GM21723 (cell line): ENCODE results near the gene DCBLD2.

ENCODE experiments used
- ATAC-seq: cut with Tn5 transposase; IDR thresholded peaks from one replicate; pipeline ENCODE4 v1.9.1; 2021; ENCODE audit warnings: mild to moderate bottlenecking, moderate library complexity; ENCODE audit not compliant: unreplicated experiment

Gene DCBLD2

DNA sequence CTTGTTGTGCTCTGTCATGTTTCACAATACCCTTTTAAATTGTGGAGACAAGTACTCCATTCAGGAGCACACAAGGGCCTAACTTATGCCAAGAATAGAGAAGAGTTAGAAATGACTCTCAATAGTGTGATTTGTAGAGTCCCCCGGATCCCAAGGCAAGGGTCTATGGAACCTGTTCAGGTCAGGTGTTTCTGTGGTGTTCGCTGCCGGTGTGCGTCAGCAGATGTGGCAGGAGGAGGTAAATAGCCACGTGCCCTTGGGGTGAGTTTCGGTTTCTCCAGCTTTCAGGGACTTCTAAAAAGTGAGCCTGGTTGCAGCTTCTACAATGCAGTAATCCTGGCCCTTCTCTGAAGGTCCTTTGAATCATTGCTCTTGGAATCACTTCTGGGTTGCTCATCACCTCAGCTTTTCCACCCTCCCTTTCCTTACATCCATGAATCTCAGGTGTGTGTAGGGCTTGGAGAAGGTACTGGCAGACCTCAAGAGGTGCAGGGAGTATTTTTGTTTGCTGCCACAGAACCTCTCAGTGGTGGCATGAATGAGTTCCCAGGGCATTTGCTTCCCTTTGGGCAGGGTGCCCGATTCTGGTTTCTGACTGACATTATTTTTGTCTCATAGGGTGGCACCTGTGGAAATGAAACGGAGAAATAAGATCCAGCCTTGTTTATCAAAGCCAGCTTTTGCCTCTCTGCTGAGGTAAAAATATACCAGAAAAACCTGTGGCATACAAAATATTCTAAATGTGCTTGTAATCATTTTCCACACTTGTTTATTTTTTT is 131.0 kb downstream of the DCBLD2 start:
- ATAC-seq: peak; percentile 70

DNA sequence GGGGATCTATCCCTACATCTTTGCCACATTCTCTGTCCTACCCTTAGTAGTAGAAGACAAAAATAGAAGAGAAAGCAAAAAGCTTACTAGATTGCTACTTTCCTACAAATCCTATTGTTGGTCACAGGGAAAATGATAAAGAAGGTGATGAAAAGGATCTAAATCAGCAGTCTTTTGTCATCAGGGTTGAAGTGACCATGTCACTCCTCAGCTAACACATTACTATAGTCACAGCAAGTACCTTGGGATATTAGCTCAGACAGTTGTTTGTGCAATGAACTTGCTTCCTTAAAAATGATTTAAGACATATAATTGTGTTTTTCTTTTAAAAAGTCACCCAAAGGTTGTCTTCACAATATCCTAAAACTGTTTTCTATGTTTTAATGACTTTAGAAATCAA is 132.0 kb downstream of the DCBLD2 start:
- ATAC-seq: no peak

DNA sequence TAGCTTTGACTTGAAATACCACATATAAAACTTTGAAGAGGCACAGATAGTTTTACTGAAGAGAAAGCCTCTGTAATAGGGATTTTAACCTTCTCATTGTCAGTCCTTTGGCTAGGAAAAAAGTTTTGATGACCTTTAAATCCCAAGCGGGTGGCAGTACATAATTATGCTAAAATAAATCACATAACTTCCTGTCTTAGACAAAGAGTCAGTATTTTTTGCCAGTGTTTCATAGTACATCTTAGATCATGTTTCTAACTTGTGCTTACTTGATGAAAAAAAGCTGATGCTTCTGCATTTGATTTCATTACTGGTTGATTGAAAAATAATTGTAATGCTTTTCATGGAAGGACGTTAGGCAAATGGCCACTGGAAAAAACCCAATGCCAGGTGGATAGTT is 132.5 kb downstream of the DCBLD2 start:
- ATAC-seq: no peak

DNA sequence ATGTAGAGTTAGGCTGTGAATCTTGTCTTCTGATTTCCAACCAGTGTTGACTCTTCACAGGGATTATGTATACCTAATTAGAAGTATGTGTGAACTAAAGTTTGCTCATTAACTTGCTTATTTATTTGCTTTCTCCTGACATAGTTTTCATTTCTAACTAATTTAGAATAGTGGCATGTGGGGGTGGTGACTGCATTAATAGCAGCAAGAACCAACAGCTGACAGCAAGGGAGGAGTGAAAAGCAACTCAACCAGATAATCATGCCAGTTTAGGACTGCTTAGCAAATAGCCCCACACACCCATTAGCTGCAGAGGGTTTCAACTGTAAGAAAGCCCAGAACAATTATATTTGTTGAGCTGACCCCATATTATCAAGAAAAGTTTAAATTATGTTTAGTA is 134.6 kb downstream of the DCBLD2 start:
- no peak for ATAC-seq

DNA sequence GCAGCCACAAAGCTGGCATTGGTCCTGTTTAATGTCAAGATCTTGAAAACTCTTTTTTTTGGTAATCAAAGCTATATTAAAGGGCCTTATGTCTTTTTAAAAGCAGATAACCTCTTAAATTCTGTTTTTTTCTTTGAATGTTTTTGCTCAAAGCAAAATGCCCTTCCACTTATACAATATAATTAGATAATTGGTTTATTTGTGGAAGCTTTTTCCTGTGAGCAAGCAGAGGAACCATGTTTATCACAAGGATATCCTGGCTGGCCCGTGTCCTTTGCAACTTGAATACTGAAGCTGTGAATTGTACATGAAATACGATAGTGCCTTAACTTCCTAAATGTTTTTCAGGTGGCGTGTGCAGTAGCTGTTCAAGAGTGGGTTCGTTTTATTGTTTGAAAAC is 135.8 kb downstream of the DCBLD2 start:
- ATAC-seq: no peak

DNA sequence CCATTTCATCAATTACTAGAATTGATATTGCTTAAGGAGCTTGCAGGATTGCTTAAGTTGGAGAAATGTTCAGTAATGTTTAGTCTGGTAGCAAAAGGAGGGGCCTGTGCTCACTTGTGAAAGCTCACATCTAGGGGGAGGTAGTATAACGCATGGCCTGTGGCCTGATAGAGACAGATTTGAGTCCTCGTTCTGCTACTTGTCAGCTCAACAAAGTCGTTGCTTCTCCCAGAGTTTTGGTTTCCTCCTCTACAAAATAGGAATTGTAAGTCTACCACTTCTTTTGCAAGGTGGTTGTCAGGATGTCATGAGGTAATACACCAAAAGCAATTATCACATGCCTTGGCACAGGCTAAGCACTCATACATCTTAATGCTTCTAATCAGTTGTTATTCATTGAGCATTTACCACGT is 137.0 kb downstream of the DCBLD2 start:
- ATAC-seq: no peak

DNA sequence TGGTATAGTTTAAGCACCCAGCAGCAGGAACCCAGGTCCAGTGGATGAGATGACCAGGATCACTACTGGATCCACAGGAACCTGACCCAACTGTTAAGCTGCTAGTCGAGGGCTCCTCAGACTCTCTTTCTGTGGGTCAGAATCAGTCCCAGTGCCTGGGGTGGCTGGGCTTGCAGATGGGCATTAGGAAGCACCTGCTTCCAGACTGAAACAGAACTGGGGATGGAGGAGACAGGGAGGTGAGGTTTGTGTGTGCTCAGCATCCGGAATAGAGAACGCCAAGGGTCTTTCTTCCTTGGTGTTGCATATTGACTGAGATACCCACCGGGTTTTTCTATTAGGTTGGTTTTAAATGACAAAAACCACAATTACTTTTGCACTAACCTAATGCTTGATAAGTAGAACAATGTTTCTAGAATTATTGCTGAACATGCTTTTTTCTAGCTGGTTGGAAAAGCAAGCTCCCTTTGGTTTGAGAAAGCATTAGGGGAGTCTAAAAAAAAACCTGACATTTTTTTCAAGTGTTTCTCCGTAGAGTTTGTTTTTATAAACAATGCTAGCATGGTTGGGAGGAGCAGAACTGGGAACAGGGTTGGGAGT is 137.6 kb downstream of the DCBLD2 start:
- no peak for ATAC-seq

DNA sequence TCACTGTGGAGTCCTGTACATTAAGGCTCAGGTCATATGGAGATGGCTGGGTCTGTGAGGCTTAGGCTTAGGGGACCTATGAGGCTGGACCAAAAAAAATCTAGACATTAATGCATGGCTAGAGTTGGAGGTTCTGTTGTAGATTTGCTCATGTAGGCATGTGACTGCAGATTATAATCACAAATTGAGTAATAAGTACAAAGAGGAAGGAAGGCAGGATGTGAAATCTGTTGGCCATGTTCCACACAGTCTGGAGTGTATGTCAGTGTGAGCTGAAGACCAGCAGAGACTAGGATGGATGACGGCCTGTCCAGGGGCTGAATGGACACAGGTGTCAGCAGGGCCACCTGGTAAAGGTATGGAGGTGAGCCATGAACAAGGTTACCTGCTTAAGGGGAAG is 138.4 kb downstream of the DCBLD2 start, which contains the start of gene ST3GAL6:
ST3GAL6 (plus strand) TSS at position 265 of the 400 bp plus-strand sequence. CDS start 5,101 bp downstream, outside the sequence.
- ATAC-seq: peak; percentile 50

DNA sequence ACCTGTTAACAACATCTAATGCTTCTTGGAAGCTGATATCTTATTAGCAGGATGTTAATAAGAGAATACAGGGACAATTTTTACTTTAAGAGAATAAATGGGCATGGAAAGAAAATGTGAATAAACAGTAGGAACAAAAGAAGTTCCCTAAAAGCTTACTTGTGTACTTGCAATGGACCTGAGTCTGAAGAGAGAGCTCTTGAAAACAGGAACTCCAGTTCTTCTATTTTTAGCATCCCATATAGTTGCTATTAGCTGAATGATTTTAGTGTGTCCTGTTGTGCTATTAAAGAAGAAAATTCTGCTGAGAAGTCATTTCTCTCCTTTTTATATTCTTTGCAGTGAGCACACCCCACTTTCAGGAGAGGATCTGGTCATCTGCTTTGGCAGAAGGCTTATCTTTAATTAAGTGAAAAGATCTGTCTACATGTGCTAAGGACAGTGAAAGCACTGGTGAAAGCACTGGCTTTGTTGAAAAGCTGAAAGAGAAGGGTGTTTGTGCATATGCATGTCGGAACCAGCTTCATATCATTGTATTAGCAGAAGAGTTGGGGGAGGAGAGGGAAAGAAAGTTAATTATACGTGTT is 139.8 kb downstream of the DCBLD2 start:
- ATAC-seq: no peak

DNA sequence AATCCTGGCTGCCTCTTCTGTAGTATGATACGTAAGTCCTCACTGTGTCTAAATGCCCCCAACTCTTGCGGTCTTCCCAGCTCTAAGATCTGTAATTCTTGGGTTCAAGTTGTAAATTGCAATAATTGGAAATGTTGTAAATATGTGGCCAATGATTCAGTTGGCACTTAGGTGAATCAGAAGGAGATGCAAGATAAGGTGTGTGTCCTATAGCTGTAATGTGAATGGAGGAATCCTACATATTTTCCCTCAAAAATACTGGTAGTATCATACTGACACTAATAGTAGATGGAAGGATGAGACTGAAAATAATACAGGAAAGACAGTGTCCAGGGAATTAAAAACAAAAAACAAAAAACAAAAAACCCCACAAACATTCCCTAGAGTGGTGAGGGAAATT is 141.9 kb downstream of the DCBLD2 start:
- no peak for ATAC-seq

DNA sequence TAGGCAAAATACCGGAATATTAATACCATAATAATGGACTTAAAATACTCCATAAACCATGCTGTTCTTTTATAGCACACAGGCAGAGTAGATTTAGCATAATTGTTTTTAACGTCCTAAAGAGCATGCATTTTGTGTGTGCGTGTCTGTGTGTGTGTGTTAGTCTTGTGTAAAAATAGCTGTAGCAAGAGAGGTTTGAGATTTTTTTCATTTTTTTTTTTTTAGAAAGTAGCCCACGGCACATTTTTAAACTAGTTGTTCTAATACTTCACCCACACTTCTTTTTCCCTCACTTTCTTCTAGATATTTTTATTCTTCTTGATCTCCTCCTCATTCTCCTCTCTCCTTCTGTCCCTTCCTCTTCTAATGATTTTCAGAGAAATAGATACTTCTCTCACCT is 145.9 kb downstream of the DCBLD2 start:
- no peak for ATAC-seq

DNA sequence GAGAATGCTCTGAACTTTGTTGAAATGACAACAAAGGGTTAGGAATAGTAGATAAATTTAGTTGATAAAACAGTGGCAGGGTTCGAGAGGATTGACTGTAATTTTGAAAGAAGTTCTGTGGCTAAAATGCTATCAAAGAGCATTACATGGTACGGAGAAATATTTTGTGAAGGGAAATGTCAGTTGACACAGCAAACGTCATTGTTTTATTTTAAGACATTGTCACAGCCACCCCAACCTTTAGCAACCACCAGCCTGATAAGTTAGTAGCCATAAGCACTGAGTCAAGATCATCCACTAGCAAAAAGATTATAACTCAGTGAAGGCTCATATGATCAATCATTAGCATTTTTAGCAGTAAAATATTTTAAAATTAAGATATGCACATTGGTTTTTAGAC is 147.0 kb downstream of the DCBLD2 start:
- no peak for ATAC-seq

DNA sequence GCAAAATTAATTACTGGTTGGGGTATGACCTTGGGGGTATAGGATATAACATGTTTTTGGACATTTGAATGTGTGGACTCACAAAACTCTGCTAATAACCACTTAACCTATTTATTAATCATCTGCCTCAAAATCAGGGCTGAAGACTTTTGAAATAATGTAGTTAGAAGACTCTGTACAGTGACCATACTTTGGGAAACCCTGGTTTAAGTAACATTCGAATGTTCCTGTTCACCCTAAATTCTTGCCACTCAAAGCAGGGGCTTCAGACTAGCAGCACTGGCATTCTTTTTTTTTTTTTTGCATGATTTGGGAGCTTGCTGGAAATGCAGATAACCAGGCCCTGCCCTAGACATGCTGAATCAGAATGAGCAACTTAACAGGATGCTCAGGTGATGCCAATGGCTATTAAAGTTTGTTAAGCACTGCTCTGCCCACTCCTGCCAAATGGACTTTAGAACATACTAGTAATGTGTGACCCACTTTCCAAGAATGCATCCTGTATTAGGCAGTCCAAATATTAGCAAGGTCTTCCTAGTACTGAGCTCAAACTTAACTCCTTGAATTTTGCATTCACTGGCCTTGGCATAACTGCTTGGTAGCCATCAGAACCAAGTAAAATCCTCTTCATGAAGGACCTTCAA is 151.1 kb downstream of the DCBLD2 start:
- ATAC-seq: no peak

DNA sequence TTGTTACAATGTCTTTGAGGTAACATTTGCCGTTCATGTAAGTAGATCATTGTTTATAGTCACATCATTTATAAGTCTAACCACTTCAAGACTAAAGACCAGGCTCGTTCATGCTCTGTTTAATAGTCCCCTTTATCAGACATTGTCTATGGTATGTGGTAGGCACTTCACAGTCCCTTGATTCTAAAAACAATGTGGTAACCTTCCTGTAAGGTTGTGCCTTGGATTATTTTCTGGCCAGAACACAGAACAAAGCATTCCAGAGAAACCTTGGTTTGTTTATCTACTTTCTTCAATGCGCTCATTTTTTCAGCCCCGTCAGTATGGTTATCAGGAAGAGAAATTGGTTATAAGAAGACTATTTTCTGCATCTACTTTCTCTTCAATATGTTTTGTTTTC is 154.6 kb downstream of the DCBLD2 start:
- ATAC-seq: no peak

DNA sequence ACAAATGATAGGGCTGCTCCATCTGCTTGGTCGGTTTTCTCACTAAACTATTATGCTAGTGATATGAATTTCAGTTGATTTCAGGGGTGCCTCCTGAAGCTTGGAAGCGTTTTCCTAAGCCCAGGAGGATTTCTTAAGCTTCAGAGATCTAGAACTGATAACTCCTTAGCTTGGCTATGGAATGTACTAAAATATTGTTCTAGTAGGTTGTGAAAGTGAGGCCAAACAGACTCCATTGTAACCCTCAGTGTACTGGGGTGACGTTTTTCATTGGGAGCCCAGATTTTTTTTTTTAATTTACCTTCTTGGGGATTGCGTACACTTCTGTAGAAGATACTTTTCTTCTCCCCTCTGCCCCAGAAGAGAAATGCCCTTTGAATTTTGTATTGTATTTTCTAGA is 155.4 kb downstream of the DCBLD2 start:
- ATAC-seq: no peak
